Brain microvascular endothelial cell (primary cell): Measurements from ENCODE around the gene TRIM9.

ENCODE experiments used
- DNase-seq: peaks from one replicate; pipeline ENCODE4 v3.0.0-alpha.2; 2020
- H3K27ac ChIP-seq: fragments of 250-450 bp; sonication (Bioruptor Pico); 2 replicates; pipeline ENCODE4 v1.5.1; 2020; ENCODE audit warnings: mild to moderate bottlenecking, moderate library complexity
- H3K27me3 ChIP-seq: fragments of 250-450 bp; sonication (Bioruptor Pico); replicated peaks from 2 replicates; pipeline ENCODE4 v1.5.1; 2020; ENCODE audit warnings: mild to moderate bottlenecking
- H3K36me3 ChIP-seq: fragments of 250-450 bp; sonication (Bioruptor Pico); replicated peaks from 2 replicates; pipeline ENCODE4 v1.5.1; 2020; ENCODE audit warnings: mild to moderate bottlenecking
- H3K4me3 ChIP-seq: 2 replicates; pipeline ENCODE4 v1.5.1; 2011; ENCODE audit warnings: low read depth, mild to moderate bottlenecking, control low read depth, low read length, moderate library complexity
- CTCF ChIP-seq: IDR thresholded peaks from 2 replicates; pipeline ENCODE4 v1.5.1; 2011; ENCODE audit warnings: low read depth, mild to moderate bottlenecking, moderate library complexity, low read length, control low read depth, inconsistent platforms; ENCODE audit errors: missing control alignments
- in situ Hi-C: cut with HindIII; loops from 2 replicates; pipeline ENCODE4 v1.10.0; 2017; ENCODE audit warnings: low sequenced_read_pairs, low pct_ligation_motif_present

The TRIM9 gene

DNA sequence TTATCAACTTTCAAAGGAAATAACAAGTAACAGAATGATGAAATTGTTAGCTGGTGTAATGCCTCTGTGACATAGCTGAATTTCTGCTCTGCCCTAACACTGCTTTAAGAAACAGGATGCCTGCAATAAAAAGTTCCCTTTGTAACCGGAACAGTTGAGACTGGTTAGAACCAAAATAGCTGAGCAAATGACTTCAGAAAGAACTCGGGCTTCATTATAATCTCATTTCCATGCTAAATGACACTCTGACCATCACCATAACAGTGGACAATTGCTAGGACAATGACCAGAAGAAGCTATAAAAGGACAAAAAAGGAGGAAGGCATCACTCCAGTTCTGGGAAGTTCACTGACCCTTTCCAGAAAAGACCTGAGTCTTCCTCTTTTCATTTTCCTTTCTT is 127.1 kb downstream of the TRIM9 start:
- H3K4me3 ChIP-seq = no peak overlapping the region
- DNase-seq = no peak
- H3K36me3 ChIP-seq = no peaks in the 10 kb centered on the region
- no peaks in the 10 kb centered on the region for H3K27me3 ChIP-seq
- H3K27ac ChIP-seq = no peak overlapping the region
- TF ChIP-seq CTCF = no peak
- in situ Hi-C loops = no loop called here

GRCh38 chr14:50967103-50967502 is 127.8 kb downstream of the TRIM9 start:
- H3K4me3 ChIP-seq = no peak overlapping the region
- DNase-seq = no peak
- no peaks in the 10 kb centered on the region for H3K27me3 ChIP-seq
- TF ChIP-seq CTCF = no peak
- no peaks in the 10 kb centered on the region for H3K36me3 ChIP-seq
- no peak overlapping the region for H3K27ac ChIP-seq
- in situ Hi-C loops = no loop called here

DNA sequence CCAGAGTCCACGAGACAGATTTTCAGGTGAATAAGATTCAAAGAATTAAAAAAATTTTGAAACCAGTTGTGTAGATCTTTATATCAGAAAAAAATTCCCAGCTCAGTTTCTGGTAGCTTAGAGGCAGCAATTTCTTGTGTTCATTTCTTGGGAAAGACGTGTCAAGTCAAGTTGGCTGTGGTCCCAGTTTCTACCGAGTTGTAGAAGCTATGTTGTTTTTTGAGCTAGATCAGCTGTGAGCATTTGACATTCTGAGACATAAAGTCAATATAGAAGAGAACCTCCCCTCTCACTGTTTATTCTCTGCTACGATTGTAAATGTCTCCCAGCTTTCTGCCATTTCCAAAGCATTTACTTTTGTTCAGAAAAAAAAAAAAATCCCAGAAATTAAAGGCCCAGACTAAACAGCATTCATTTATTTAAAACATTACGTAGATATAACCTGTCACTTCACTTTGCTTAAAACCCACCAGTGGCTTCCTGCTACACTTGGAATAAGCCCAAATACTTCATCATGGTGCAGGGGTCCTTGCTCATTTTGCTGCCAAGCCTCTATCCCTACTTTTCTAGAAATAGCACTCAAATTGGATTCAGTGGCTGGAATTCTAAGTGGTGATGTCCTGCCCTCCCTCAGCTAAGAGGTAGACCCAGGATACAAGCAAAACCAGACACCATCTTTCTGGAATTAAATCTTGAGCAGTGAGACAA is 130.1 kb downstream of the TRIM9 start:
- H3K36me3 ChIP-seq = no peaks in the 10 kb centered on the region
- TF ChIP-seq CTCF = no peak
- no peak overlapping the region for H3K4me3 ChIP-seq
- in situ Hi-C loops = no loop called here
- H3K27me3 ChIP-seq = no peaks in the 10 kb centered on the region
- DNase-seq = peak; percentile 98
- peak overlapping the region; percentile 63 for H3K27ac ChIP-seq

DNA sequence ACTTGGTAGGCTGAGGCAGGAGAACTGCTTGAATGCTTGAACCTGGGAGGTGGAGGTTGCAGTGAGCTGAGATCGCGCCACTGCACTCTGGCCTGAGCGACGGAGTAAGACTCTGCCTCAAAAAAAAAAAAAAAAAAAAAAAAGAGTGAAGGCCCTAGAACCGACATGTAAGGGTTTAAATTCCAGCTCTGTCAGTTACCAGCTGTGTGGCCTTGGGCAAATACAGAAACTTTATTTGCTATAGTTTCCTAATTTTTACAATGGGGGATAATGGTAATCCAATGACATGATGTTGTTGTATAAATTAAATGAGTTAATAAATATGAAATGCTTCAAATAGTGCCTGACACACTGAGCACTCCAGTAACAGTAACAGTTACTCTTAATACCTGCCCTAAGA is 131.0 kb downstream of the TRIM9 start:
- Histone ChIP-seq H3K27ac (peak overlapping the region; percentile 63), H3K36me3 (no peaks in the 10 kb centered on the region), H3K4me3 (no peak overlapping the region), H3K27me3 (no peaks in the 10 kb centered on the region)
- no peak for TF ChIP-seq CTCF
- no peak for DNase-seq
- in situ Hi-C loops = no loop called here

DNA sequence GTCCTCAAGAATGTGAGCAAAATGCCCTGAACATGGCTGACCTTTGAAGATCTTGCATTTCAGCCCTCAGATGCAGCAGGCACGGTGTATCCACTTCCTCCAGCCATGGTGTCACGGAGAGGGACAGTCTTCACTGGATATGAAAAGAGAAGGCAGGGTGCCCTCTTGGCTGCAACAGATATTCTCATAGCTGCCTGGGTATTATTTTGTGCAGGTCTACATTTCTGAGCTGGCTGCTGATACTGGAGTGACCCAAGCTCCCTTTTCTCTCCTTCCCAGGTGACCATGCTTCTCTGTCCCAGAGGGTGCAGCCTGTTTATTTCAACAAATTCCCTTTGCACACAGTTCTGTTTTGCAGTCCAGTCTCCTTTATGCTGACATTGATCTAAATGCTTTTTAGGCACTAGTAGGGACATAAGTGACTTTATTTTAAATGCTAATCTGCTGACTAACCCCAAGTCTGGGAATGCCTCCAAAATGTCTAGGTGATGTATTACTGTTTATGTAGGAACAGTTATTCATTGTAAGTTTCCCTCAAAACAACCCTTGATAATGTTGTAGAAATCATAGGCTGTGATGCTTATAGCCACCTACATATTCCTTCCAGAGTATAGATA is 133.2 kb downstream of the TRIM9 start:
- DNase-seq = peak; percentile 86
- H3K27ac ChIP-seq = peak overlapping the region; percentile 8
- H3K27me3 ChIP-seq = no peaks in the 10 kb centered on the region
- in situ Hi-C loops = no loop called here
- H3K4me3 ChIP-seq = no peak overlapping the region
- TF ChIP-seq CTCF = no peak
- no peaks in the 10 kb centered on the region for H3K36me3 ChIP-seq
